Neural cell (in vitro differentiated cells): ENCODE results near the gene ENDOD1. TPM values are rescaled to one million over a fixed set of nuclear protein-coding genes. Genes with fewer than 3 reads are reported as not detected.

Source experiments
- H2AFZ ChIP-seq: fragments of 200-600, 300-800 bp; sonication (generic), shearing (Covaris generic); 2 replicates; pipeline ENCODE4 v1.6.0; 2014; ENCODE audit warnings: low read depth, mild to moderate bottlenecking, antibody characterized with exemption, low read length, moderate library complexity
- H3F3A ChIP-seq: fragments of 200-600 bp; shearing (Covaris generic); 2 replicates; pipeline ENCODE4 v1.6.1; 2016; ENCODE audit warnings: mild to moderate bottlenecking, moderate library complexity, mixed read lengths, antibody characterized with exemption, low read length; ENCODE audit not compliant: insufficient read depth, poor library complexity, severe bottlenecking
- H3K27ac ChIP-seq: fragments of 200-600, 300-800 bp; sonication (generic), shearing (Covaris generic); 2 replicates; pipeline ENCODE4 v1.5.1; 2014; ENCODE audit warnings: mild to moderate bottlenecking, low read length, moderate library complexity
- H3K27me3 ChIP-seq: fragments of 300-800, 200-600 bp; sonication (generic), shearing (Covaris generic); 2 replicates; pipeline ENCODE4 v1.6.0; 2014; ENCODE audit warnings: mild to moderate bottlenecking, low read depth, low read length, moderate library complexity; ENCODE audit not compliant: insufficient read depth
- H3K36me3 ChIP-seq: fragments of 300-800, 200-600 bp; sonication (generic), shearing (Covaris generic); 2 replicates; pipeline ENCODE4 v1.5.1; 2014; ENCODE audit warnings: mild to moderate bottlenecking, antibody characterized with exemption, low read length, moderate library complexity; ENCODE audit not compliant: insufficient read depth
- H3K4me2 ChIP-seq: fragments of 300-800, 200-600 bp; sonication (generic), shearing (Covaris generic); 2 replicates; pipeline ENCODE4 v1.6.0; 2014; ENCODE audit warnings: mild to moderate bottlenecking, low read length
- H3K4me3 ChIP-seq: fragments of 300-800, 200-600 bp; sonication (generic), shearing (Covaris generic); 2 replicates; pipeline ENCODE4 v1.5.1; 2014; ENCODE audit warnings: mild to moderate bottlenecking, low read length, moderate library complexity
- H3K79me2 ChIP-seq: fragments of 200-600 bp; shearing (Covaris generic); replicated peaks from 2 replicates; pipeline ENCODE4 v1.6.0; 2014; ENCODE audit warnings: mild to moderate bottlenecking, low read length, moderate library complexity; ENCODE audit not compliant: insufficient read depth
- H3K9ac ChIP-seq: fragments of 300-800, 200-600 bp; sonication (generic), shearing (Covaris generic); 2 replicates; pipeline ENCODE4 v1.6.1; 2016; ENCODE audit warnings: mild to moderate bottlenecking, low read length, mixed read lengths
- H3K9me2 ChIP-seq: fragments of 200-600 bp; shearing (Covaris generic); 2 replicates; pipeline ENCODE4 v1.6.1; 2016; ENCODE audit warnings: mild to moderate bottlenecking, low read length, mixed read lengths; ENCODE audit not compliant: insufficient read depth
- H3K9me3 ChIP-seq: fragments of 200-600, 300-800 bp; sonication (generic), shearing (Covaris generic); 2 replicates; pipeline ENCODE4 v1.6.1; 2016; ENCODE audit warnings: mild to moderate bottlenecking, mixed run types, low read length, moderate library complexity, mixed read lengths
- H4K20me1 ChIP-seq: fragments of 200-600 bp; shearing (Covaris generic); 2 replicates; pipeline ENCODE4 v1.6.1; 2016; ENCODE audit warnings: mild to moderate bottlenecking, mixed run types; ENCODE audit not compliant: insufficient read depth
- CTCF ChIP-seq: fragments of 450-650 bp; IDR thresholded peaks from 2 replicates; pipeline ENCODE4 v1.5.1; 2014; ENCODE audit warnings: antibody characterized with exemption, mild to moderate bottlenecking, moderate library complexity; ENCODE audit not compliant: poor library complexity, severe bottlenecking
- EP300 ChIP-seq: fragments of 450-650 bp; conservative IDR thresholded peaks from 2 replicates; pipeline ENCODE4 v1.6.1; 2014; ENCODE audit warnings: antibody characterized with exemption, mild to moderate bottlenecking, moderate library complexity; ENCODE audit not compliant: poor library complexity, severe bottlenecking
- EZH2 ChIP-seq: fragments of 200-600, 300-800 bp; shearing (Covaris generic), sonication (generic); IDR thresholded peaks from 2 replicates; pipeline ENCODE4 v1.6.1; 2014; ENCODE audit warnings: antibody characterized with exemption, low read length, borderline replicate concordance, mild to moderate bottlenecking; ENCODE audit not compliant: insufficient read depth, poor library complexity, severe bottlenecking
- MXI1 ChIP-seq: fragments of 450-650 bp; conservative IDR thresholded peaks from 2 replicates; pipeline ENCODE4 v1.6.1; 2014; ENCODE audit warnings: antibody characterized with exemption, mild to moderate bottlenecking; ENCODE audit not compliant: poor library complexity, severe bottlenecking
- POLR2AphosphoS5 ChIP-seq: IDR thresholded peaks from 2 replicates; pipeline ENCODE4 v1.6.1; 2012
- RAD21 ChIP-seq: fragments of 450-650 bp; conservative IDR thresholded peaks from 2 replicates; pipeline ENCODE4 v1.6.1; 2014; ENCODE audit warnings: antibody characterized with exemption, mild to moderate bottlenecking, moderate library complexity
- REST ChIP-seq: IDR thresholded peaks from 2 replicates; pipeline ENCODE4 v1.6.1; 2012; ENCODE audit warnings: borderline replicate concordance
- SMC3 ChIP-seq: fragments of 450-650 bp; conservative IDR thresholded peaks from 2 replicates; pipeline ENCODE4 v1.6.1; 2014; ENCODE audit warnings: antibody characterized with exemption, mild to moderate bottlenecking, moderate library complexity; ENCODE audit not compliant: poor library complexity
- TAF1 ChIP-seq: IDR thresholded peaks from 2 replicates; pipeline ENCODE4 v1.6.1; 2012; ENCODE audit warnings: low read depth
- polyA plus RNA-seq: library from polyadenylated mRNA; depleted of rRNA; stranded (reverse); fragments of >200 nt; gene quantifications from 2 replicates; pipeline ENCODE4 v1.2.3, GENCODE V29; 2014

The ENDOD1 gene
- polyA plus RNA-seq, 1 donor from 2014 or later: 4.9 TPM

- Histone ChIP-seq H3K27ac (no peak overlapping the region), H3K27me3 (no peaks in the 10 kb centered on the region), H3K79me2 (no peaks in the 10 kb centered on the region), H3K9me3 (no peaks in the 10 kb centered on the region), H3K9ac (no peak overlapping the region), H3K9me2 (no peaks in the 10 kb centered on the region), H3K4me3 (no peak overlapping the region), H3K36me3 (no peaks in the 10 kb centered on the region), H4K20me1 (no peaks in the 10 kb centered on the region), H2AFZ (no peak overlapping the region), H3K4me2 (no peak overlapping the region), H3F3A (no peaks in the 10 kb centered on the region)
- TF ChIP-seq SMC3: no peak
- TF ChIP-seq TAF1: no peak
- no peak for TF ChIP-seq POLR2AphosphoS5
- no peak for TF ChIP-seq EP300
- TF ChIP-seq REST: no peak
- TF ChIP-seq CTCF: no peak
- no peak for TF ChIP-seq EZH2
- no peak for TF ChIP-seq MXI1
- no peak for TF ChIP-seq RAD21
Measured at GRCh38 chr11:95119361-95120060, 29.9 kb downstream of the ENDOD1 start.

GRCh38 chr11:95121698-95122097 lies 32.1 kb downstream of the ENDOD1 start:
- H3K9ac ChIP-seq: no peak overlapping the region
- H3K36me3 ChIP-seq: no peaks in the 10 kb centered on the region
- TF ChIP-seq EZH2 (no peak), POLR2AphosphoS5 (no peak), REST (no peak), CTCF (no peak), TAF1 (no peak), EP300 (no peak)
- H4K20me1 ChIP-seq: no peaks in the 10 kb centered on the region
- H3K9me2 ChIP-seq: no peaks in the 10 kb centered on the region
- no peak overlapping the region for H3K4me2 ChIP-seq
- no peaks in the 10 kb centered on the region for H3K27me3 ChIP-seq
- no peak overlapping the region for H3K27ac ChIP-seq
- H3K9me3 ChIP-seq: no peaks in the 10 kb centered on the region
- H2AFZ ChIP-seq: no peak overlapping the region
- H3K79me2 ChIP-seq: no peaks in the 10 kb centered on the region
- no peaks in the 10 kb centered on the region for H3F3A ChIP-seq
- H3K4me3 ChIP-seq: no peak overlapping the region
